K562 (cell line): ENCODE results near the gene PRDM16. TPM values are rescaled to one million over a fixed set of nuclear protein-coding genes. Genes with fewer than 3 reads are reported as not detected.

Experiments
- EZH2 ChIP-seq: IDR thresholded peaks from 2 replicates; pipeline ENCODE4 v1.6.1; 2012; ENCODE audit warnings: low read depth, mild to moderate bottlenecking, inconsistent platforms, low read length, borderline replicate concordance
- polyA plus RNA-seq, 8 experiments: library from polyadenylated mRNA; depleted of rRNA in 4 of 8; stranded (reverse) in 5 of 8; unstranded in 3 of 8; fragments of >200 nt; fragmentation: Nextera tagmentation in 2 of 8; fragmentation: Illumina TruSeq in 1 of 8; extraction: Ambion mirVana in 2 of 8; extraction: Trizol in 1 of 8; gene quantifications; 2 replicates each; pipeline versions ENCODE4 v1.2.1 to v1.2.3, GENCODE V29; 2011 to 2014; ENCODE audit warnings: inconsistent platforms in 1 of 8, missing spikeins in 1 of 8
- total RNA-seq, 7 experiments: library from RNA; depleted of rRNA in 6 of 7; stranded (reverse); fragments of >200 nt in 6 of 7; fragmentation: Illumina TruSeq in 2 of 7; extraction: Trizol in 2 of 7; gene quantifications; 2 replicates each; pipeline versions ENCODE4 v1.2.1 to v1.2.3, GENCODE V29; 2011 to 2021; ENCODE audit warnings: low replicate concordance in 1 of 7
- TF ChIP-seq, protein P1 (sequence below), 2 experiments: fragments of 450-650 bp in 1 of 2; sonication (generic) in 1 of 2; formaldehyde crosslinking in 1 of 2; IDR thresholded peaks; 2 replicates each; pipeline versions ENCODE4 v1.7.1 to v1.9.0; 2016 to 2022; ENCODE audit warnings: inconsistent platforms in 1 of 2, mild to moderate bottlenecking in 1 of 2, missing genetic modification reagents in 1 of 2
- TF ChIP-seq, protein P2 (sequence below), 2 experiments: IDR thresholded peaks; 2 replicates each; pipeline ENCODE4 v1.6.1; 2012; ENCODE audit warnings: improper control_type of control experiment in 2 of 2, low read depth in 2 of 2, low read length in 2 of 2, borderline replicate concordance in 1 of 2
- TF ChIP-seq, protein P3 (sequence below): fragments of 450-650 bp; IDR thresholded peaks from 2 replicates; pipeline ENCODE4 v1.6.1; 2016; ENCODE audit warnings: low read depth

The PRDM16 gene
- total and polyA plus RNA-seq, 9 of the 15 experiments (the other 6 are each of a cell fraction or from before 2014, with no cell fraction given), result 0.10 to 0.27 TPM; not detected in 7

DNA sequence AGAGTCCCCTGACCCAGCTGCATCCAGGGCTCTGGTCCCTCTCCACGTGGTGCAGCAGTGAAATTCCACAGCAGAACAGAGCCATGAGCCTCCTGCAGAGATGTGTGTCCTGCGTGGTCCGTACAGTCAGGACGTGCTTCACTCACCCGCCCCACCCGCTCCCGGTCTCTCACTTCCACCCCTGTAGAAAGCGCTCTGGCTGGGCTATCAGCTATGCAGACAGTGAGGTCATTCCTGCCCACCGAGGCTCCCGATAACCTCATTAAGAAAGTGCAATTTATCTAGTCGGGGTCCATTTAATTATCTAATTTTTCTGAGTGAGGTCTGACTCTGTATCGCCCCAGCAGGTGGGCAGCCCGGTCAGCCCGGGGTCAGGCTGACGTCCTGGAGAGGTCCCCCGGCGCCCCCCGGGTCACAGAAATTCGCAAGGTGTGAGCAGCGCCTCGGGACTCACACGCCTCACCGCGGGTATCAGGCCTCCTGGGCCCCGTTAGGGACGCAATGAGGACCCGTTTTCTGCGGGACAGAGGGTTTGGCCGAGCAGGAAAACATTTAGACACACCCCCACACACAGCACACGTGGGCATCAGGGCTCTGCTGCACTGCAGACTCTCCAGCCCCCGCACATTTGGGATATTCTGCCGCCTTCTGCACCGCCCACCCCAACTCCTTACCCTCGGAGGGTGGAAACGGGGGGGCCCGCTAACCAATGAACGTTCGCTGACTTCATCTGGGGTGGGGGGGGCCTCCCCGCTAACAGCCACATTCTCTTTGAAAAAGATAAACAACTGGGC is 76.7 kb downstream of the PRDM16 start (continued):
- TF ChIP-seq, protein P1, sequence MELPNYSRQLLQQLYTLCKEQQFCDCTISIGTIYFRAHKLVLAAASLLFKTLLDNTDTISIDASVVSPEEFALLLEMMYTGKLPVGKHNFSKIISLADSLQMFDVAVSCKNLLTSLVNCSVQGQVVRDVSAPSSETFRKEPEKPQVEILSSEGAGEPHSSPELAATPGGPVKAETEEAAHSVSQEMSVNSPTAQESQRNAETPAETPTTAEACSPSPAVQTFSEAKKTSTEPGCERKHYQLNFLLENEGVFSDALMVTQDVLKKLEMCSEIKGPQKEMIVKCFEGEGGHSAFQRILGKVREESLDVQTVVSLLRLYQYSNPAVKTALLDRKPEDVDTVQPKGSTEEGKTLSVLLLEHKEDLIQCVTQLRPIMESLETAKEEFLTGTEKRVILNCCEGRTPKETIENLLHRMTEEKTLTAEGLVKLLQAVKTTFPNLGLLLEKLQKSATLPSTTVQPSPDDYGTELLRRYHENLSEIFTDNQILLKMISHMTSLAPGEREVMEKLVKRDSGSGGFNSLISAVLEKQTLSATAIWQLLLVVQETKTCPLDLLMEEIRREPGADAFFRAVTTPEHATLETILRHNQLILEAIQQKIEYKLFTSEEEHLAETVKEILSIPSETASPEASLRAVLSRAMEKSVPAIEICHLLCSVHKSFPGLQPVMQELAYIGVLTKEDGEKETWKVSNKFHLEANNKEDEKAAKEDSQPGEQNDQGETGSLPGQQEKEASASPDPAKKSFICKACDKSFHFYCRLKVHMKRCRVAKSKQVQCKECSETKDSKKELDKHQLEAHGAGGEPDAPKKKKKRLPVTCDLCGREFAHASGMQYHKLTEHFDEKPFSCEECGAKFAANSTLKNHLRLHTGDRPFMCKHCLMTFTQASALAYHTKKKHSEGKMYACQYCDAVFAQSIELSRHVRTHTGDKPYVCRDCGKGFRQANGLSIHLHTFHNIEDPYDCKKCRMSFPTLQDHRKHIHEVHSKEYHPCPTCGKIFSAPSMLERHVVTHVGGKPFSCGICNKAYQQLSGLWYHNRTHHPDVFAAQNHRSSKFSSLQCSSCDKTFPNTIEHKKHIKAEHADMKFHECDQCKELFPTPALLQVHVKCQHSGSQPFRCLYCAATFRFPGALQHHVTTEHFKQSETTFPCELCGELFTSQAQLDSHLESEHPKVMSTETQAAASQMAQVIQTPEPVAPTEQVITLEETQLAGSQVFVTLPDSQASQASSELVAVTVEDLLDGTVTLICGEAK (IDR thresholded peaks at IDR 0.05), result no peak
- TF ChIP-seq, protein P1 (CRISPR knock-in tag; IDR thresholded peaks at IDR 0.05), result no peak
- no peak for TF ChIP-seq EZH2
- TF ChIP-seq, protein P2, sequence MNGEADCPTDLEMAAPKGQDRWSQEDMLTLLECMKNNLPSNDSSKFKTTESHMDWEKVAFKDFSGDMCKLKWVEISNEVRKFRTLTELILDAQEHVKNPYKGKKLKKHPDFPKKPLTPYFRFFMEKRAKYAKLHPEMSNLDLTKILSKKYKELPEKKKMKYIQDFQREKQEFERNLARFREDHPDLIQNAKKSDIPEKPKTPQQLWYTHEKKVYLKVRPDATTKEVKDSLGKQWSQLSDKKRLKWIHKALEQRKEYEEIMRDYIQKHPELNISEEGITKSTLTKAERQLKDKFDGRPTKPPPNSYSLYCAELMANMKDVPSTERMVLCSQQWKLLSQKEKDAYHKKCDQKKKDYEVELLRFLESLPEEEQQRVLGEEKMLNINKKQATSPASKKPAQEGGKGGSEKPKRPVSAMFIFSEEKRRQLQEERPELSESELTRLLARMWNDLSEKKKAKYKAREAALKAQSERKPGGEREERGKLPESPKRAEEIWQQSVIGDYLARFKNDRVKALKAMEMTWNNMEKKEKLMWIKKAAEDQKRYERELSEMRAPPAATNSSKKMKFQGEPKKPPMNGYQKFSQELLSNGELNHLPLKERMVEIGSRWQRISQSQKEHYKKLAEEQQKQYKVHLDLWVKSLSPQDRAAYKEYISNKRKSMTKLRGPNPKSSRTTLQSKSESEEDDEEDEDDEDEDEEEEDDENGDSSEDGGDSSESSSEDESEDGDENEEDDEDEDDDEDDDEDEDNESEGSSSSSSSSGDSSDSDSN (IDR thresholded peaks at IDR 0.05; ENCODE audit: borderline replicate concordance in 1 of 2, low read depth in 2 of 2, low read length in 2 of 2), result no peak
- TF ChIP-seq, protein P3, sequence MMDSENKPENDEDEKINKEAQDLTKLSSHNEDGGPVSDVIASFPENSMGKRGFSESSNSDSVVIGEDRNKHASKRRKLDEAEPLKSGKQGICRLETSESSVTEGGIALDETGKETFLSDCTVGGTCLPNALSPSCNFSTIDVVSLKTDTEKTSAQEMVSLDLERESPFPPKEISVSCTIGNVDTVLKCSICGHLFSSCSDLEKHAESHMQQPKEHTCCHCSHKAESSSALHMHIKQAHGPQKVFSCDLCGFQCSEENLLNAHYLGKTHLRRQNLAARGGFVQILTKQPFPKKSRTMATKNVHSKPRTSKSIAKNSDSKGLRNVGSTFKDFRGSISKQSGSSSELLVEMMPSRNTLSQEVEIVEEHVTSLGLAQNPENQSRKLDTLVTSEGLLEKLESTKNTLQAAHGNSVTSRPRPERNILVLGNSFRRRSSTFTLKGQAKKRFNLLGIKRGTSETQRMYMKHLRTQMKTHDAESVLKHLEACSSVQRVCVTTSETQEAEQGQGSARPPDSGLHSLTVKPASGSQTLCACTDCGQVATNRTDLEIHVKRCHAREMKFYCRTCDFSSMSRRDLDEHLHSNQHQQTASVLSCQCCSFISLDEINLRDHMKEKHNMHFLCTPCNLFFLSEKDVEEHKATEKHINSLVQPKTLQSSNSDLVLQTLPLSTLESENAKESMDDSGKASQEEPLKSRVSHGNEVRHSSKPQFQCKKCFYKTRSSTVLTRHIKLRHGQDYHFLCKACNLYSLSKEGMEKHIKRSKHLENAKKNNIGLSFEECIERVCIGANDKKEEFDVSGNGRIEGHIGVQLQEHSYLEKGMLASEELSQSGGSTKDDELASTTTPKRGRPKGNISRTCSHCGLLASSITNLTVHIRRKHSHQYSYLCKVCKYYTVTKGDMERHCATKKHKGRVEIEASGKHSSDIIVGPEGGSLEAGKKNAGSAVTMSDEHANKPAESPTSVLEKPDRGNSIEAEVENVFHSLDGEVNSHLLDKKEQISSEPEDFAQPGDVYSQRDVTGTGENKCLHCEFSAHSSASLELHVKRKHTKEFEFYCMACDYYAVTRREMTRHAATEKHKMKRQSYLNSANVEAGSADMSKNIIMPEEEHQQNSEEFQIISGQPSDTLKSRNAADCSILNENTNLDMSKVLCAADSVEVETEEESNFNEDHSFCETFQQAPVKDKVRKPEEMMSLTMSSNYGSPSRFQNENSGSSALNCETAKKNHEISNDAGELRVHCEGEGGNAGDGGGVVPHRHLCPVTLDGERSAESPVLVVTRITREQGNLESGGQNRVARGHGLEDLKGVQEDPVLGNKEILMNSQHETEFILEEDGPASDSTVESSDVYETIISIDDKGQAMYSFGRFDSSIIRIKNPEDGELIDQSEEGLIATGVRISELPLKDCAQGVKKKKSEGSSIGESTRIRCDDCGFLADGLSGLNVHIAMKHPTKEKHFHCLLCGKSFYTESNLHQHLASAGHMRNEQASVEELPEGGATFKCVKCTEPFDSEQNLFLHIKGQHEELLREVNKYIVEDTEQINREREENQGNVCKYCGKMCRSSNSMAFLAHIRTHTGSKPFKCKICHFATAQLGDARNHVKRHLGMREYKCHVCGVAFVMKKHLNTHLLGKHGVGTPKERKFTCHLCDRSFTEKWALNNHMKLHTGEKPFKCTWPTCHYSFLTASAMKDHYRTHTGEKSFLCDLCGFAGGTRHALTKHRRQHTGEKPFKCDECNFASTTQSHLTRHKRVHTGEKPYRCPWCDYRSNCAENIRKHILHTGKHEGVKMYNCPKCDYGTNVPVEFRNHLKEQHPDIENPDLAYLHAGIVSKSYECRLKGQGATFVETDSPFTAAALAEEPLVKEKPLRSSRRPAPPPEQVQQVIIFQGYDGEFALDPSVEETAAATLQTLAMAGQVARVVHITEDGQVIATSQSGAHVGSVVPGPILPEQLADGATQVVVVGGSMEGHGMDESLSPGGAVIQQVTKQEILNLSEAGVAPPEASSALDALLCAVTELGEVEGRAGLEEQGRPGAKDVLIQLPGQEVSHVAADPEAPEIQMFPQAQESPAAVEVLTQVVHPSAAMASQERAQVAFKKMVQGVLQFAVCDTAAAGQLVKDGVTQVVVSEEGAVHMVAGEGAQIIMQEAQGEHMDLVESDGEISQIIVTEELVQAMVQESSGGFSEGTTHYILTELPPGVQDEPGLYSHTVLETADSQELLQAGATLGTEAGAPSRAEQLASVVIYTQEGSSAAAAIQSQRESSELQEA, result no peak
